Breast epithelium (tissue), 4 donors: ENCODE measurements around the gene DHX16. TPM values are rescaled to one million over a fixed set of nuclear protein-coding genes. Genes with fewer than 3 reads are reported as not detected.
A peak's percentile ranks its signal among the peaks of the same experiment; 100 is the strongest.

Experiments used
- DNase-seq, 2 donors: peaks; one replicate each; pipeline ENCODE4 v3.0.0-alpha.2; 2019; ENCODE audit warnings: low spot score in 2 of 2
- H3K27ac ChIP-seq, 2 donors: fragments of 200-600 bp; sonication (generic) in 1 of 2; one replicate each; pipeline ENCODE4 v1.5.1; 2016 to 2019; ENCODE audit warnings: mild to moderate bottlenecking in 1 of 2
- H3K27me3 ChIP-seq, 2 donors: fragments of 200-600 bp; sonication (generic) in 1 of 2; one replicate each; pipeline versions ENCODE4 v1.5.1 to v1.6.0; 2017 to 2019; ENCODE audit warnings: control low read depth in 1 of 2, mild to moderate bottlenecking in 1 of 2
- H3K36me3 ChIP-seq: fragments of 200-600 bp; one replicate; pipeline ENCODE4 v1.5.1; 2019
- H3K4me1 ChIP-seq, 2 donors: fragments of 200-600 bp; sonication (generic); one replicate each; pipeline ENCODE4 v1.5.1; 2016 to 2019; ENCODE audit warnings: control low read depth in 1 of 2
- H3K4me3 ChIP-seq, 3 donors: fragments of 200-600 bp; sonication (generic); 1 replicate in 2 of 3; 2 replicates in 1 of 3; pipeline ENCODE4 v1.5.1; 2016 to 2019; ENCODE audit warnings: mild to moderate bottlenecking in 3 of 3, moderate library complexity in 2 of 3
- H3K9me3 ChIP-seq, 2 donors: fragments of 200-600 bp; sonication (generic) in 1 of 2; one replicate each; pipeline ENCODE4 v1.5.1; 2016 to 2019; ENCODE audit warnings: control low read depth in 1 of 2
- POLR2A ChIP-seq: fragments of 450-650 bp; IDR thresholded peaks from one replicate; pipeline ENCODE4 v1.6.1; 2016; ENCODE audit warnings: antibody characterized with exemption, mild to moderate bottlenecking, moderate library complexity
- POLR2AphosphoS5 ChIP-seq, 3 donors: sonication (generic); formaldehyde crosslinking; IDR thresholded peaks; one replicate each; pipeline ENCODE4 v1.6.1; 2017; ENCODE audit warnings: antibody characterized with exemption in 3 of 3
- intact Hi-C: fragments of 100-400 bp; cut with DNase I; formaldehyde crosslinking; loops from one replicate; pipeline ENCODE4 v1.15.1; 2023; ENCODE audit warnings: low total_unique reads
- total RNA-seq, 3 donors: library from RNA; depleted of rRNA; stranded (reverse); fragments of >200 nt; gene quantifications; one replicate each; pipeline ENCODE4 v1.1.0, GENCODE V29; 2016
- TF ChIP-seq, protein P1 (sequence below), 3 donors: fragments of 450-650 bp; IDR thresholded peaks; one replicate each; pipeline ENCODE4 v1.5.1; 2016 to 2017; ENCODE audit warnings: antibody characterized with exemption in 3 of 3, mild to moderate bottlenecking in 3 of 3, moderate library complexity in 3 of 3

DHX16 gene
- total RNA-seq, 3 donors from 2014 or later, result 23.5 to 35.3 (median 26.2) TPM

DNA sequence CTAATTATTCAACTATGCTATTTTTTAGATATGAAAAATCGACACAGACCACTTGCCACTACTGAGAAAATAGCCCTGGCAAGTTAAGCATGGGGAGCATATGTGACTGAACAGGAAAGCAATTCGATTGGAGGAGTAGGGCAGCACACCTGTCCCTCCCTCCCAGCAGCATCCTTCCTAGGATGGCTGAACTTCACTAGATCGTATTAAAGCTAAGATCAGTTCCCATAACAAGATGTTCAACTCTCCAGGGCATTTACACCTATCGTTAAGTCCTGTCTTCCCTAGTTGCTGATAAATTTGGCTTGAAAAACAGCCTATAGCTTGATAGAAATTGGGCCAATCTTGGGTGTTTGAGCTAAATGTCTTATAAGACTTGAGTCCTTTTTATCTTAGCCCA, 62.7 kb downstream of the DHX16 start:
- Histone ChIP-seq H3K4me1 (peaks cover 0 to 11% of the 10 kb centered on the region in 2 donors), H3K27ac (peak overlapping the region; percentile 37 to 56), H3K9me3 (no peaks in the 10 kb centered on the region), H3K4me3 (no peak overlapping the region), H3K36me3 (no peaks in the 10 kb centered on the region), H3K27me3 (no peaks in the 10 kb centered on the region)
- intact Hi-C loops, result no loop called here
- TF ChIP-seq POLR2A (no peak), POLR2AphosphoS5 (IDR thresholded peaks at IDR 0.05) (no peak)
- TF ChIP-seq, protein P1, sequence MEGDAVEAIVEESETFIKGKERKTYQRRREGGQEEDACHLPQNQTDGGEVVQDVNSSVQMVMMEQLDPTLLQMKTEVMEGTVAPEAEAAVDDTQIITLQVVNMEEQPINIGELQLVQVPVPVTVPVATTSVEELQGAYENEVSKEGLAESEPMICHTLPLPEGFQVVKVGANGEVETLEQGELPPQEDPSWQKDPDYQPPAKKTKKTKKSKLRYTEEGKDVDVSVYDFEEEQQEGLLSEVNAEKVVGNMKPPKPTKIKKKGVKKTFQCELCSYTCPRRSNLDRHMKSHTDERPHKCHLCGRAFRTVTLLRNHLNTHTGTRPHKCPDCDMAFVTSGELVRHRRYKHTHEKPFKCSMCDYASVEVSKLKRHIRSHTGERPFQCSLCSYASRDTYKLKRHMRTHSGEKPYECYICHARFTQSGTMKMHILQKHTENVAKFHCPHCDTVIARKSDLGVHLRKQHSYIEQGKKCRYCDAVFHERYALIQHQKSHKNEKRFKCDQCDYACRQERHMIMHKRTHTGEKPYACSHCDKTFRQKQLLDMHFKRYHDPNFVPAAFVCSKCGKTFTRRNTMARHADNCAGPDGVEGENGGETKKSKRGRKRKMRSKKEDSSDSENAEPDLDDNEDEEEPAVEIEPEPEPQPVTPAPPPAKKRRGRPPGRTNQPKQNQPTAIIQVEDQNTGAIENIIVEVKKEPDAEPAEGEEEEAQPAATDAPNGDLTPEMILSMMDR (IDR thresholded peaks at IDR 0.05), result no peak
- DNase-seq, result no peak

DNA sequence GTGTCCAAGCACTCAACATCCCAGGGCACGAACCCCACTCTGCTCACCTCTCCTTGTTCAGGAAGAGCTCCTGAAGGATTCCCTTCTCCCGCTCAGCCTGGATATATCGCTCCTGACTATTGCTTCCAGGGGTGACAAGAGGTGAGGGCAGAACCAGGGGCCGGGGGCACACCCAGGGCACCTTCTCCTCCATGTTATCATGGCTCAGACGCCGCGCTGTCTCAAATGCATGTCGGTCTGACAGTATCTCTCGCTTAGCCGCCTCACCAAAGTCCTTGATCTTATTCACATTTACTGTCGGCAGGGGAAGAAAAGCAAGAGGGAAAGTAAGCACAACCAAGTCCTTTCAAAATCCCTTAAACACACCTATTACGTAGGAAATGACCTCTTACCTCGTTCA, 68.8 kb downstream of the DHX16 start:
- TF ChIP-seq POLR2AphosphoS5 (IDR thresholded peaks at IDR 0.05), result no peak
- intact Hi-C loops, result no loop called here
- H3K4me1 ChIP-seq, result no peaks in the 10 kb centered on the region
- H3K27ac ChIP-seq, result no peak overlapping the region
- no peaks in the 10 kb centered on the region for H3K27me3 ChIP-seq
- no peak for DNase-seq
- no peaks in the 10 kb centered on the region for H3K9me3 ChIP-seq
- H3K4me3 ChIP-seq, result no peak overlapping the region
- H3K36me3 ChIP-seq, result peaks cover 28% of the 10 kb centered on the region

Other genes with a start within 250 kb of the DHX16 start
- gene HLA-E, start 183.5 kb downstream of the DHX16 start, total RNA-seq, result 100 to 1,000 TPM; 420 to 803 (median 575) TPM
- 10 to 100 TPM; 39.7 to 51.2 (median 47.5) TPM for gene GNL1, start 116.5 kb downstream of the DHX16 start, total RNA-seq
- gene PRR3, start 115.7 kb downstream of the DHX16 start, total RNA-seq, result 10 to 100 TPM in 2 of 3 donors, 1 to 10 TPM in 1; 9.0 to 28.4 (median 12.1) TPM
- 10 to 100 TPM; 41.0 to 55.2 (median 51.5) TPM for gene ABCF1, start 101.6 kb downstream of the DHX16 start, total RNA-seq
- gene PPP1R10, start 55.8 kb downstream of the DHX16 start, total RNA-seq, result 10 to 100 TPM; 17.3 to 51.1 (median 26.5) TPM
- 10 to 100 TPM; 42.1 to 70.8 (median 52.4) TPM for gene MRPS18B, start 55.2 kb downstream of the DHX16 start, total RNA-seq
- gene ATAT1, start 46.1 kb downstream of the DHX16 start, total RNA-seq, result 10 to 100 TPM in 1 of 3 donors, 1 to 10 TPM in 2; 5.3 to 10.5 (median 8.8) TPM
- gene C6orf136, start 25.9 kb downstream of the DHX16 start, total RNA-seq, result 10 to 100 TPM in 2 of 3 donors, 1 to 10 TPM in 1; 9.6 to 19.0 (median 16.1) TPM
- gene PPP1R18, start 13.6 kb upstream of the DHX16 start, total RNA-seq, result 10 to 100 TPM; 18.3 to 41.6 (median 20.0) TPM
- 1 to 10 TPM; 1.8 to 4.0 (median 2.3) TPM for gene NRM, start 18.0 kb upstream of the DHX16 start, total RNA-seq
- gene MDC1, start 44.3 kb upstream of the DHX16 start, total RNA-seq, result 10 to 100 TPM in 2 of 3 donors, 1 to 10 TPM in 1; 8.5 to 14.9 (median 13.4) TPM
- gene TUBB, start 47.3 kb upstream of the DHX16 start, total RNA-seq, result 100 to 1,000 TPM; 189 to 269 (median 212) TPM
- gene FLOT1, start 69.7 kb upstream of the DHX16 start, total RNA-seq, result 100 to 1,000 TPM in 2 of 3 donors, 10 to 100 TPM in 1; 80.5 to 171 (median 142) TPM
- gene IER3, start 71.5 kb upstream of the DHX16 start, total RNA-seq, result 10 to 100 TPM in 2 of 3 donors, 1 to 10 TPM in 1; 7.7 to 64.1 (median 20.0) TPM
- 100 to 1,000 TPM in 1 of 3 donors, 10 to 100 TPM in 2; 18.1 to 149 (median 72.1) TPM for gene DDR1, start 211.5 kb upstream of the DHX16 start, total RNA-seq
- gene GTF2H4, start 235.2 kb upstream of the DHX16 start, total RNA-seq, result 10 to 100 TPM; 10.4 to 13.4 (median 11.1) TPM
- gene VARS2, start 241.2 kb upstream of the DHX16 start, total RNA-seq, result 10 to 100 TPM; 15.7 to 19.2 (median 16.8) TPM